Measurements from ENCODE around the gene ODF4.

GRCh38 chr17:8366231-8366630, 26.6 kb downstream of the ODF4 start:
- TF ChIP-seq, protein P1, sequence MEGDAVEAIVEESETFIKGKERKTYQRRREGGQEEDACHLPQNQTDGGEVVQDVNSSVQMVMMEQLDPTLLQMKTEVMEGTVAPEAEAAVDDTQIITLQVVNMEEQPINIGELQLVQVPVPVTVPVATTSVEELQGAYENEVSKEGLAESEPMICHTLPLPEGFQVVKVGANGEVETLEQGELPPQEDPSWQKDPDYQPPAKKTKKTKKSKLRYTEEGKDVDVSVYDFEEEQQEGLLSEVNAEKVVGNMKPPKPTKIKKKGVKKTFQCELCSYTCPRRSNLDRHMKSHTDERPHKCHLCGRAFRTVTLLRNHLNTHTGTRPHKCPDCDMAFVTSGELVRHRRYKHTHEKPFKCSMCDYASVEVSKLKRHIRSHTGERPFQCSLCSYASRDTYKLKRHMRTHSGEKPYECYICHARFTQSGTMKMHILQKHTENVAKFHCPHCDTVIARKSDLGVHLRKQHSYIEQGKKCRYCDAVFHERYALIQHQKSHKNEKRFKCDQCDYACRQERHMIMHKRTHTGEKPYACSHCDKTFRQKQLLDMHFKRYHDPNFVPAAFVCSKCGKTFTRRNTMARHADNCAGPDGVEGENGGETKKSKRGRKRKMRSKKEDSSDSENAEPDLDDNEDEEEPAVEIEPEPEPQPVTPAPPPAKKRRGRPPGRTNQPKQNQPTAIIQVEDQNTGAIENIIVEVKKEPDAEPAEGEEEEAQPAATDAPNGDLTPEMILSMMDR (IDR thresholded peaks at IDR 0.05), result no peak
- TF ChIP-seq SMAD3 (CRISPR knock-in tag; IDR thresholded peaks at IDR 0.05; ENCODE audit: borderline replicate concordance), result no peak
- TF ChIP-seq ZNF317 (CRISPR knock-in tag; IDR thresholded peaks at IDR 0.05; ENCODE audit: borderline replicate concordance, low read depth), result no peak

Data from WTC11 (cell line).